Measurements from ENCODE around the gene DBT. TPM values are rescaled to one million over a fixed set of nuclear protein-coding genes. Genes with fewer than 3 reads are reported as not detected.

The DBT gene
- total RNA-seq, 1 donor from 2014 or later = 12.4 TPM

DNA sequence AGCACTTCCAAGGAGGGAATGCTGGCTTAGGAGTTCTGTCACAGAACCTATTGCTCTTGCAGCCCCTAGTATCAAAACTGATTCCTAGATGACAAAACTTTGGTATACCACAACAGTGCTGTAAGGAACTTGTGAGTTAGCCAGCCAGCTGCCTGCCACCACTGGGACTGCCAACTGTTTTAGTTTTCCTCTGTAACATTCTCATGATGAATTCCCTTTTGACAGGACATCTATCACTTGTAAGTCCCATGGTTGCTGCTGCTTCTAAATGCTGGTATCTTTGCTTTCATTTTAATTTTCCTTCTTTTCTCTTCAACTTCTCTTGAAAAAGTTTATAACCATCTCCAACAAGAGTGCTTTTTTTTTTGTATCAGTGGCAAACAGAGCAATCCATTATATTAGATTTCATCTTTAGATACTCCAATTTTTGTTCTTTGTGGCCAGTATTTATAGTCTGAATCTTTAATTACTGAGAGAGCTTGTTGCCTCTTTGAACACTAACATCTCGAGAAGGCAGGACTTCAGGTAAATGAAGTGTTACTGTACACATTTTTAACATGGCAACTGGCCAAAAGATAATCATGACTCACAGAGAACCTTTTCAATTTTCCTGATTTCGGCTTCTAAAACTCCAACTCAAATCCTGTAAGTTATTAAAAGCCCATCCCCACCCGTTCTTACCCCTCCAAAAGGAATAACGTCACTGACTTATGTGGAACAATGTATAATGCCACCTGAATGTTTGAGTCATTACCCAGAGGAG lies 19.8 kb downstream of the DBT start:
- H3K27ac Mint-ChIP-seq (ENCODE audit: unreplicated experiment) = no peak overlapping the region
- H3K36me3 Mint-ChIP-seq (ENCODE audit: low read depth) = peaks cover 18% of the 10 kb centered on the region
- no peak overlapping the region for H3K4me3 Mint-ChIP-seq (ENCODE audit: unreplicated experiment)
- no peaks in the 10 kb centered on the region for H3K4me1 Mint-ChIP-seq (ENCODE audit: low read depth)
- no peaks in the 10 kb centered on the region for H3K27me3 Mint-ChIP-seq (ENCODE audit: low read depth)
- DNase-seq (ENCODE audit: low spot score) = no peak
- H3K9me3 Mint-ChIP-seq (ENCODE audit: low read depth) = no peaks in the 10 kb centered on the region
- TF ChIP-seq CTCF (IDR thresholded peaks at IDR 0.05) = no peak

- Mint-ChIP-seq H3K4me3 (ENCODE audit: unreplicated experiment) (no peak overlapping the region), H3K36me3 (ENCODE audit: low read depth) (peaks cover 5% of the 10 kb centered on the region), H3K4me1 (ENCODE audit: low read depth) (no peaks in the 10 kb centered on the region), H3K27me3 (ENCODE audit: low read depth) (no peaks in the 10 kb centered on the region), H3K27ac (ENCODE audit: unreplicated experiment) (no peak overlapping the region), H3K9me3 (ENCODE audit: low read depth) (no peaks in the 10 kb centered on the region)
- no peak for TF ChIP-seq CTCF (IDR thresholded peaks at IDR 0.05)
- DNase-seq (ENCODE audit: low spot score) = no peak
These were observed 27.2 kb downstream of the DBT start for GRCh38 chr1:100222428-100222827.

- no peak for TF ChIP-seq CTCF (IDR thresholded peaks at IDR 0.05)
- no peaks in the 10 kb centered on the region for H3K4me1 Mint-ChIP-seq (ENCODE audit: low read depth)
- no peak overlapping the region for H3K27ac Mint-ChIP-seq (ENCODE audit: unreplicated experiment)
- H3K36me3 Mint-ChIP-seq (ENCODE audit: low read depth) = peaks cover 7% of the 10 kb centered on the region
- no peaks in the 10 kb centered on the region for H3K27me3 Mint-ChIP-seq (ENCODE audit: low read depth)
- DNase-seq (ENCODE audit: low spot score) = no peak
- H3K4me3 Mint-ChIP-seq (ENCODE audit: unreplicated experiment) = no peak overlapping the region
- no peaks in the 10 kb centered on the region for H3K9me3 Mint-ChIP-seq (ENCODE audit: low read depth)
These were observed 29.8 kb downstream of the DBT start for GRCh38 chr1:100219883-100220282.

- no peak for DNase-seq (ENCODE audit: low spot score)
- no peaks in the 10 kb centered on the region for H3K9me3 Mint-ChIP-seq (ENCODE audit: low read depth)
- H3K36me3 Mint-ChIP-seq (ENCODE audit: low read depth) = peaks cover 7% of the 10 kb centered on the region
- no peak overlapping the region for H3K27ac Mint-ChIP-seq (ENCODE audit: unreplicated experiment)
- no peaks in the 10 kb centered on the region for H3K27me3 Mint-ChIP-seq (ENCODE audit: low read depth)
- no peak for TF ChIP-seq CTCF (IDR thresholded peaks at IDR 0.05)
- H3K4me3 Mint-ChIP-seq (ENCODE audit: unreplicated experiment) = no peak overlapping the region
- H3K4me1 Mint-ChIP-seq (ENCODE audit: low read depth) = no peaks in the 10 kb centered on the region
These were observed 30.2 kb downstream of the DBT start for GRCh38 chr1:100219457-100219856.

GRCh38 chr1:100217834-100218233 lies 31.8 kb downstream of the DBT start:
- Mint-ChIP-seq H3K27ac (ENCODE audit: unreplicated experiment) (no peak overlapping the region), H3K4me1 (ENCODE audit: low read depth) (no peaks in the 10 kb centered on the region), H3K36me3 (ENCODE audit: low read depth) (peaks cover 11% of the 10 kb centered on the region), H3K9me3 (ENCODE audit: low read depth) (no peaks in the 10 kb centered on the region), H3K4me3 (ENCODE audit: unreplicated experiment) (no peak overlapping the region), H3K27me3 (ENCODE audit: low read depth) (no peaks in the 10 kb centered on the region)
- no peak for DNase-seq (ENCODE audit: low spot score)
- no peak for TF ChIP-seq CTCF (IDR thresholded peaks at IDR 0.05)

All from chondrocyte (in vitro differentiated cells).